CD4-positive, alpha-beta T cell treated with Interleukin-4 for 1 hour (primary cell): ENCODE data around the gene CDH13.

Experiments
- DNase-seq, 2 donors: peaks; one replicate each; pipeline ENCODE4 v3.0.0-alpha.2; 2020 to 2022

CDH13 gene

DNA sequence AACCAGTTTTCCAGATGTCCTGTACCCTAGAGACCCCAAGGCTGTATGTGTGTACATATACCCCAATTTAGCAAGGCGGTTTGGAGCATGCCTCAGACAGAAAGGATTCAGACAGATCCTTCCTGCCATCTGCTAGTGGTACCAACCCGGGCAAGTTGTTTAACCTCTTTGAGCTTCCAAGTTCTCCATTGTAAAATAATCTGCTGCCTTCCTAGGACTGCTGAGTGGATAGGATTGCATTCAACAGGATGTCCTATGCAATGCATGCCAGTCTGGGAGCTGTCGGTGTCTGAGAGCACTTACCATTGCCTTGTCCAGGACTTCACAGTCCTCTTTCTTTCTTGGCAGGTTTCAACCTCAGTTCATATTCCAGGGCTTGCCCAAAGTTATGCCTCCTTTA lies 1.9 kb downstream of the CDH13 start:
- no peak for DNase-seq

DNA sequence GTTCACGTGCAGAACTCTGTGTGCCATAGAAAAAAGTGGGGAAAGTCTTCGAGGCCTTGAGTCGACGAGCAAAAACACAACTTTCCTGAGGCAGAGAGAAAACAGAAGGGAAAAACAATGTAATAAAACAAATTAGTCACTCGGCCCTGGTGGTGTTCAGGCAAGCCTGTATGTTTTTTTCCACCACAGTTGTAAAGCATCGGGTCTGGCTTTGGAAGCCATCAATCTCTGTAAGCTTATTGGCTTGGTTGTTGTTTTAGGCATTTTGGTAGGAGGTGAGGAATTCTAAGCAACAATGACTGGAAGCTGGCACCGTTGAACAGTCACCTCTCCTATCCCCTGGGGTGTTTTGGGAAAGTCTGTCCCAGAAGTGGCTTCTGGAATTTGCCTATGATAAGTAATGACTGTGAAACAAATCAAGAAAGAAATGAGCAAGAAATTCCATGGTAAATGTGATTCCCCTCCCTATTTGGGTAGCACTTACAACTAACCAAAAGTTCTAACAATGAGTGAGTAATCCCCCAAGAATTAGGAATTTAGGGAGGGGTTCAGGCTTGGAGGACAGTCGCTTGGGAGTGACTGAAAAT lies 2.8 kb downstream of the CDH13 start:
- DNase-seq = no peak

DNA sequence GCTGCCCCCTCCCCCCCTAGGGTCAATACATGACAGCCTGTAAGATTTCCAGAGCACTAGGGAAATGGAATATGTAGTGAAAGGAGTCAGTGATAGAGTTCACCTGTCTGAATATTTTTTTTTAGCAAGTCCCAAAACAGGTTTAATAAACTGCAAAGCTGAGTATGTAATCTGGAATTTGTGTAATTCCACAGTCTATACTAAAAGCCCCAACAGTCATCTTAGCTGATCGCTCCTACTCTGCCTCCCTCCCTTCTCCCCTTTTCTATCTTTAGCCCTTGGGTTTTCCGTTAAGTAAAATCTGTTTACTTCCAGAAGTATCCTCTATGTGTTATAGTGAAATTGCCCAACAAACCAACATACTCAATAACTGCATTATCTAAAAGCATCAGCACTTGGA lies 3.5 kb downstream of the CDH13 start:
- DNase-seq = no peak

GRCh38 chr16:82630688-82631087 lies 3.9 kb downstream of the CDH13 start:
- DNase-seq = no peak

GRCh38 chr16:82631701-82632685 lies 5.2 kb downstream of the CDH13 start:
- DNase-seq = no peak

- DNase-seq = no peak
Measured at GRCh38 chr16:82633964-82634600, 7.3 kb downstream of the CDH13 start.

DNA sequence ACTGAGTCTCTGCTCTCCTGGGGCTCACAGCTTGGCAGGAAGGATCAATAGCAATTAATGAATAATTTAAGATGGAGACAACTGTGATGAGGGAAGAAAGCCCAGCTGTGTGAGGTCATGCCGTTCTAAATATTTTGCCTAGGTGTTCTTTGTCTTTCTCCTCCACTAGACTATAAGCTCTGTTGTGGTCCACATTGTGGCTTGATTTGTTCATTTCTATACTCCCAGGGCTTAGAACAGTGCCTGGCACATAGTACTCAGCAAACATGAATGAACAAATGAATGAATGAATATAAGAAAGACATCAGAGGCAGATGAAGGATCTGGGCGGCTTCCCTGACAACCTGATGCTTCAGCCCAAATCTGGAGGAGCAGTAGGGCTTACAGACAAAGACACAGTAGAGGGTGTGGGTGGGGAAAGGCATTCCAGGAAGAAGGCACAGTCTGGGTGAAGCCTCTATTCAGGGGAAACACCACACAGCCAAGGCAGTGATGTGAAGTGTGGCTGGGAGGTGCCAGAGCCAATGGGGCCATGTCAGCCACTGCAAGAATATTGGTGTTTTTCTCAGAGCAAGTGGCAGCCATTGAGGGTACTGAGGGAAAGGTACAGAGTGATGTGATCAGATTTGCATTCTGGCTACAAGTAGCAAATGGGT lies 8.3 kb downstream of the CDH13 start:
- DNase-seq = no peak

- no peak for DNase-seq
Measured at GRCh38 chr16:82636485-82636884, 9.7 kb downstream of the CDH13 start.

GRCh38 chr16:82636958-82637357 lies 10.2 kb downstream of the CDH13 start:
- no peak for DNase-seq

DNA sequence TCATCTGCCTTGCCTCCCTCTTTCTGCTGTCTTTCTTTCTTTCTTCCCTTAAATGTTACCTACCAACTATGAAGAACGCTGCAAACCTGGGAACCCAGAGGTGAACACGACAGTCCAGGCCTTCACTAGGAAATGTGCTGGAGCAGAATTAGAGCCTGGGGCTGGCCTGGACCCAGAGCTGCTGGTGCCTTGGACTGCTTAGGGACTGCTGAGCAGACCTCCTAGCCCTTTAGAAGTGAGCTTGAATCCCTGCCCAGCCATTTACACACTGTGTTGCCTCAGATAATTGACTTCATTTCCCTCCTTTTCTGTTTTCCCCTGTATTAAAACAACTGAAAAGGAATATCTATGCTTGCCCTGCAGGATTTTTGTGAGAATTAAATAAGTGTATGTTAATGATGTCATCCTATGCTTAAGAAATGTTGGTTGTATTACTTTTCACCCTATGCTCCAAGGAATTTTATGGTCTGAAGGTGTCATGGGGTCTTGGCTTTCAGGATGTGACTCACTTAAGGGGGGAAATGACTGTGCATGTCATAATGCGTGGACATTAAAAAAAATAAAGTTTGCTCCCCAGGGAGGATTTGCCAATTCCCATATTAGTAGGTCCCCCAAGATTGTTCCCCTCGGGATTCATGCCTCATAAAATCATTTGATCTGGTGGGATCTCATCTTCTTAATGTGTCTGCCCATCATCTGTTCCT lies 11.5 kb downstream of the CDH13 start:
- no peak for DNase-seq

- DNase-seq = no peak
Measured at GRCh38 chr16:82639263-82639662, 12.5 kb downstream of the CDH13 start.

- peak; percentile 41 to 56 for DNase-seq
Measured at GRCh38 chr16:82639666-82640336, 13.0 kb downstream of the CDH13 start.

DNA sequence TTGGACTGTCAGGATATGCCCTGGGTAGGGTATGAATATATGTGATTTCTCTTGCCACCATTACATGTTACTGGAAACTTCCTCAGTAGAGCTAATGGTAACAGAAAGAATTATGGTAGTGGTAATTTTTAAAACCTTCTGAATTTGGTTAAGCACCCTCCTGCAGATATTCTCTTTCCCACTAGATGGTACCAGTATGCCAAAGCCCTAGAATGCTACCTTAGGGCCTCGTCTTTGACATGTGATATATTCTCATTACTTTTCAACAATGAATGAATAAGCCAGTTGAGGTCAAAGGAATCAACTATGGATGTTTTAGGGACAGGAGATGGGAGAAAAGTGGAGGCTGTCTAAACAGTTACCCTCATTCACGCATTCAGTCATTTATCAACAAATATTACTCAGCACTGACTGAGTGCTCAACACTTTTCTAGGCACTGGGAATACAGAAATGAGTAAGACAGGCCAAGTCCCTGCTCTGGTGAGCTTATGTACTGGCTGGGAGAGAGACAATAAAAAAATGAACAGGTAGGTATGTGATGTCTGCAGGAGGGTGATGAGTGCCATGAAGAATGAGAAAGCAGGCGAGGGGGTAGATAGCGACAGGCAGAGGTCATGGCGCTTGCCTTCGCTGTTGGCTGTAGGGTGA lies 14.7 kb downstream of the CDH13 start:
- peak in 1 of 2 donors; percentile 57 for DNase-seq

GRCh38 chr16:82643136-82643535 lies 16.4 kb downstream of the CDH13 start:
- no peak for DNase-seq

DNA sequence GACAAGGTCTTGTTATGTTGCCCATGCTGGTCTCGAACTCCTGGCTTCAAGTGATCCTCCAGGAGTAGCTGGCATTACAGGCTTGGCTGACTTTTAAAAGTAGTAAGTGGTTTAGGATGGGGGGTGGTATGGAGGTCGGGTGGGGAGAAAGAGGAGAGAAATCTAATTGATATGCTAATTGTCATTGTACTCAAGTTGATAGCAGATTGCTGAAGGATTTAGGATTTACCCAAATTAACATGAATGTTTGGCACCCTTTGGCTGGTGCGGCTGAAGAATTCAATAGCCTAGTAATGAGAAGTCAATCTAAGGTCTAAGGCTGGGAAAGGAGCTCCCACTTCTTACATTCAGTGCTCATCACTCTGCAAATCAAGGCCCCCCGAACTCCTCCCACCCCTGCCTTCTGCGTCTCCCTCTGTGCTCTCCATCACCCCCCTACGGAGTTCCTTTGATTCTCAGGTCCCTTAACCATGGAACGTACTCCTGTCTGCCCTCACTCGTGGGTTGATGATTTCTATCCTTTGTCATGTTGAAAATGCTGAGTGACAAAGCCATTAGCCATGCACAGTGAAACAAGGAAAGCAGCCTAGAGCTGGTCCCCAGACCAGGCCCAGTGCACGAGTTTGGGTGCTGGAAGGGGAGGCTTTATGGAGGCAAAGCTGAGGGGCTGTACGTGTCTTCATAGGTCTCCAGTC lies 17.3 kb downstream of the CDH13 start:
- no peak for DNase-seq

DNA sequence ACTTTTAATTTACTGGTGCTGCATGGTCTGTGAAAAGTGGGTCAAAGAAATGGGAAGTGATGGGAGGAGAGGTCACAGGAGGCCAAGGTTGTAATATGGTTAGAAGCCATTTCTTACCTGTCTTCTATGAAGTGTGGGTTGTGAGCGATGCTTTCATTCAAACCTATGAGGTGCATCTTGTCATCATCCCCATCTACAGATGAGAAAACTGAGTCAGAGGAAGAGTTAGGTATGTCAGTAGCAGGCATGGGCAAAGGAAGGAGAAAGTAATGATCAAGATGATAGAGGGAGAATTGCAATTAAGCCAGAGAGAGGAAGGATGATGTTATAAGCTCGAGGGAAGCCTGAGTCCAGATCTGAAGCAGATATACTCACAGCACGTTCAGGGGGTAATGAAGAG lies 19.7 kb downstream of the CDH13 start:
- DNase-seq = no peak

DNA sequence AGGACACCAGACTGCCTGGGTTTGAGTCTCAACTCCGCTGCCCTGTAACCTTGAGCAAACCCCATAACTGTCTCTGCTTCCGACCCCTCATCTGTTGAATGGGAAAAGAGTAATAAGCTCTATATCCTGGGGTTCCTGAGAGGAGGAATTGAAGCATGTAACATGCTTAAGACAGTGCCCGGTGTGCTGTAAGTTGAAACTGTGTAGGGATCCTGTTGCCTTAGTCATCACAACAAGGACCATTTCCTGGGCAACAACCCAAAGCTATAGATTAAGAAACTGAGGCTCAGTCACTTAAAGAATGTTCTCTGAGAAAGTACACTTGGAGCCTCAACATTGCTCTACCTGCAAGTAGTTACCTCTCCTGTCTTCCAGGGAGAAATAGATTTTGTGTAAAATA lies 23.0 kb downstream of the CDH13 start:
- no peak for DNase-seq

DNA sequence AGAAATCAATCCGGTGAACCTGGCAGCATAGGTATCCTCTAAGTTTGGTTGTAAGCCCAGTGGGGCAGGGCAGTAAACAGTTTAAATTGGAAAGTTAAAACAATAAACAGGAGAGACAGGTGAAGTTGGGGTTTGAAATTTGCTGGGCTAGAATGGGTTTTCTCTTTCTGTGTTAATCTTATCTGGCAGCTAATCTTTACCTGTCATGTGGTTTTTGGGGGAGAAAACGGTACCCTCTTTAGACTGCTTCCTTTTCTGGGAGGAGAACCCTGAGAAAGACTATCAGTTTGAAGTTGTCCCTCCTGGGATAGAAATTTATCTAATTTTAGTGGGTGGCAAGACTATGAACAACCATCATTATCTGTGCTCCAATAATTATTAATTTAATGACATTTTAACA lies 24.0 kb downstream of the CDH13 start:
- peak in 1 of 2 donors; percentile 53 for DNase-seq

DNA sequence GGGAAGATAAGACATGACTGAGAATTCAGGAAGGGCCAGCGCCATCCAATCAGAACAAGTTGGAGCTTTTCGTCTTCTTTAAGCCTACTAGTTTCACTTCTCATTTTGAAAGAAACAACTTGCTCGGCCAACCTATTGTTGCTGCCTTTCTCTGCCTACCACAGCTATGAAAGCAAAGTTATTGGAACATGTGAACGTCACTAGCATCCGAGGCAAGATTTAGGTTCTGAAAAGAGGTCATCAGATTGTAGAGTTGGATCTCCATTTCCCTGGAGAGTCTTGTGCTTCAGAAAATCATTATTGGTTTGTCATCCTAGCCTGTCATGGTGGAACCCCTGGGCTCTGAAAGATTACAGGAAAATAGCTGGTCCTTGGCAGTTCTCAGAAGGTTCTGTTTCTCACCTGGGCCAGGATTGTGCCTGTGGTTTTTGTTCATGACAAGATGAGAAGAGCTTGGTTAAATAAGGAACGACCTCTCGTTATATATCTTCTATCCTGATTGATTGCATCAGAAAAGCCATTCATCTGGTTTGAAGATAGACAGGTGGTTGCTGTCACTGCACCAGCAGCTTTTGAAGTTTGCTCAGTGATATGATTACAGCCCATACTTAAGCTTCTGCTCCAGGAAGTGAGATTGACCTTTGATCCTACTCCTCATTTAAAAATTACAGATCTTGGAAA lies 25.3 kb downstream of the CDH13 start:
- peak in 1 of 2 donors; percentile 55 for DNase-seq

DNA sequence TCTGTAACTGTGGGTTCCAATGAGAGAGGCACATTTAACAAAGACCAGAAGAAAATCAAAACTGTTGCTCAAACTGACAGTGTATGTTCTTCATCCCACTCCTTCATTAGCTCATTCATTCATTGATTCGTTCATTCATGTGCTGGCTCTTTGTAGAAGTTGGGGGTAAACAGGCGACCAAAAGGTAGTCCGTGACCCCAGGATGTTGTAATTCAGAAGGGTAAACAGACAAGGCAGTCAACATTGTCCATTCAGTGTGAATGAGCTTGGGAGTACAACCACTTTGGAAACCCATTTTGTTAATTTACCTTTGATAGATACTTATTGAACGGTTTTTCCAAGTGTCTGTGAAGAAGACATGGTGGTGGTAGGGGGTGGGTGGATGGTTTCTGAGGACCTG lies 26.1 kb downstream of the CDH13 start:
- no peak for DNase-seq
